Upper lobe of right lung (tissue), 1 donor: ENCODE measurements around the gene NFILZ. TPM values are rescaled to one million over a fixed set of nuclear protein-coding genes. Genes with fewer than 3 reads are reported as not detected.
"Not testable (repeated sequence)": the region's sequence is repeated elsewhere in the genome, so short reads cannot be mapped to it uniquely, and the experiment has no call there.

Source experiments
- ATAC-seq: fragments of 200-7000 bp; cut with Tn5 transposase; one replicate; pipeline ENCODE4 v1.9.1; 2020; ENCODE audit warnings: mild to moderate bottlenecking, moderate library complexity
- DNase-seq: peaks from one replicate; pipeline ENCODE4 v3.0.0-alpha.2; 2020
- H3K27ac ChIP-seq: fragments of 200-600 bp; one replicate; pipeline ENCODE4 v1.8.0; 2022
- H3K27me3 ChIP-seq: fragments of 200-600 bp; one replicate; pipeline ENCODE4 v1.8.0; 2022; ENCODE audit warnings: mild to moderate bottlenecking
- H3K36me3 ChIP-seq: fragments of 200-600 bp; one replicate; pipeline ENCODE4 v1.8.0; 2022
- H3K4me1 ChIP-seq: fragments of 200-600 bp; one replicate; pipeline ENCODE4 v1.8.0; 2022
- H3K4me3 ChIP-seq: fragments of 200-600 bp; one replicate; pipeline ENCODE4 v1.8.0; 2022; ENCODE audit warnings: mild to moderate bottlenecking
- H3K9me3 ChIP-seq: fragments of 200-600 bp; one replicate; pipeline ENCODE4 v1.8.0; 2022
- CTCF ChIP-seq: fragments of 200-600 bp; IDR thresholded peaks from one replicate; pipeline ENCODE4 v1.8.0; 2022; ENCODE audit warnings: antibody characterized with exemption
- intact Hi-C: fragments of 100-400 bp; cut with DNase I; formaldehyde crosslinking; loops from one replicate; pipeline ENCODE4 v1.11.0; 2022
- total RNA-seq: library from RNA; stranded (reverse); fragmentation: NEBNext Ultra II Directional; extraction: Animal tissue kit (Norgen Biotek cat#: 25700); gene quantifications from one replicate; pipeline ENCODE4 v1.2.1, GENCODE V29; 2021
- donor health status: DM: no; HTN: yes; CAD: no; lungs with severe emphysema.

Gene NFILZ
- total RNA-seq, 1 donor from 2014 or later, result not detected

DNA sequence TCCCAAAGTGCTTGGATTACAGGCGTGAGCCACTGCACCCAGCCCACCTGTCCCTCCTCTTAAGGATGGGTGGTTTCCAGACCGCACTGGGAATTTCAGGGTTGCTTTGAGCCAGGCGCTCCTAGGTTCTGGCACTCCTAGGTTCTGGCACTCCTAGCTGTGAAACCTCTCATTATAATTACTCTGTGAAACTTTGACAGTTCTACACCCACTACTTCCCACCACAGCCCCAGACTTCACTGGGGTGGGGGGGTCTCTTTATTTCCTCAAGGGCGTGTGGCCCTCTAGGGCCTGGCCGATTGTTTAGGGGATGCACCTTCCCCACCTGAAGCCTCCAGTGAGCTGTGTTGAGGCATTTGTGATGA, 17.6 kb upstream of the NFILZ start:
- H3K27ac ChIP-seq, result no peak overlapping the region
- ATAC-seq (no peak), DNase-seq (no peak)
- no peaks in the 10 kb centered on the region for H3K9me3 ChIP-seq
- no peak for TF ChIP-seq CTCF
- H3K4me1 ChIP-seq, result peaks cover 7% of the 10 kb centered on the region
- H3K27me3 ChIP-seq, result no peaks in the 10 kb centered on the region
- no peak overlapping the region for H3K4me3 ChIP-seq
- H3K36me3 ChIP-seq, result no peaks in the 10 kb centered on the region
- intact Hi-C loops, result no loop called here

- Histone ChIP-seq H3K9me3 (no peaks in the 10 kb centered on the region), H3K27ac (no peak overlapping the region), H3K4me1 (no peaks in the 10 kb centered on the region), H3K36me3 (no peaks in the 10 kb centered on the region), H3K4me3 (no peak overlapping the region), H3K27me3 (no peaks in the 10 kb centered on the region)
- ATAC-seq (no peak), DNase-seq (no peak)
- no peak for TF ChIP-seq CTCF
- intact Hi-C loops, result no loop called here
Measured at GRCh38 chr19:8614455-8614854, 16.0 kb upstream of the NFILZ start.

GRCh38 chr19:8615024-8615423, 15.4 kb upstream of the NFILZ start:
- intact Hi-C loops, result no loop called here

GRCh38 chr19:8615813-8616596, 14.4 kb upstream of the NFILZ start:
- no peaks in the 10 kb centered on the region for H3K4me1 ChIP-seq
- H3K27ac ChIP-seq, result no peak overlapping the region
- ATAC-seq (peak; percentile 87), DNase-seq (no peak)
- H3K27me3 ChIP-seq, result no peaks in the 10 kb centered on the region
- H3K9me3 ChIP-seq, result no peaks in the 10 kb centered on the region
- intact Hi-C loops, result no loop called here
- no peaks in the 10 kb centered on the region for H3K36me3 ChIP-seq
- peak; percentile 93 for TF ChIP-seq CTCF
- no peak overlapping the region for H3K4me3 ChIP-seq

More at GRCh38 chr19:8615024-8615423, 15.4 kb upstream of the NFILZ start:
- TF ChIP-seq CTCF, result no peak
- no peak overlapping the region for H3K4me3 ChIP-seq
- H3K4me1 ChIP-seq, result no peaks in the 10 kb centered on the region
- H3K27me3 ChIP-seq, result no peaks in the 10 kb centered on the region
- H3K27ac ChIP-seq, result no peak overlapping the region
- no peaks in the 10 kb centered on the region for H3K36me3 ChIP-seq
- DNase-seq (no peak), ATAC-seq (no peak)
- H3K9me3 ChIP-seq, result no peaks in the 10 kb centered on the region

- Histone ChIP-seq H3K27ac (no peak overlapping the region), H3K9me3 (no peaks in the 10 kb centered on the region), H3K36me3 (no peaks in the 10 kb centered on the region), H3K27me3 (no peaks in the 10 kb centered on the region), H3K4me3 (no peak overlapping the region), H3K4me1 (no peaks in the 10 kb centered on the region)
- no peak for DNase-seq
- intact Hi-C loops, result no loop called here
- ATAC-seq, result no peak
- TF ChIP-seq CTCF, result no peak
Measured at GRCh38 chr19:8616861-8617260, 13.6 kb upstream of the NFILZ start.

GRCh38 chr19:8617325-8617724, 13.1 kb upstream of the NFILZ start:
- H3K27me3 ChIP-seq, H3K9me3 ChIP-seq, H3K36me3 ChIP-seq, H3K4me1 ChIP-seq, DNase-seq, H3K27ac ChIP-seq, ATAC-seq, intact Hi-C loops, H3K4me3 ChIP-seq: not testable (repeated sequence)
